SK-N-SH (cell line): ENCODE results near the gene DEPP1.

ENCODE experiments used
- CHD2 ChIP-seq: fragments of 150-350 bp; IDR thresholded peaks from 2 replicates; pipeline ENCODE4 v1.6.1; 2018; ENCODE audit warnings: low read length; ENCODE audit not compliant: partially characterized antibody
- EZH2phosphoT487 ChIP-seq: fragments of 200-600 bp; sonication (generic); IDR thresholded peaks from 2 replicates; pipeline ENCODE4 v1.6.1; 2017; ENCODE audit warnings: low read depth, mixed run types, mild to moderate bottlenecking, antibody characterized with exemption, moderate library complexity, borderline replicate concordance
- JUND ChIP-seq: IDR thresholded peaks from 2 replicates; pipeline ENCODE4 v1.4.0; 2012
- MXI1 ChIP-seq: IDR thresholded peaks from 2 replicates; pipeline ENCODE4 v1.6.1; 2012; ENCODE audit warnings: mild to moderate bottlenecking, low read depth, low read length, improper control_type of control experiment
- POLR2AphosphoS5 ChIP-seq: IDR thresholded peaks from 2 replicates; pipeline ENCODE4 v1.6.1; 2012; ENCODE audit warnings: low read depth, low read length
- RFX5 ChIP-seq: IDR thresholded peaks from 2 replicates; pipeline ENCODE4 v1.6.1; 2012; ENCODE audit warnings: mild to moderate bottlenecking, improper control_type of control experiment, low read length
- TAF1 ChIP-seq: IDR thresholded peaks from 2 replicates; pipeline ENCODE4 v1.6.1; 2012; ENCODE audit warnings: low read depth, mild to moderate bottlenecking, low read length, moderate library complexity, borderline replicate concordance
- TF ChIP-seq, protein P1 (sequence below): fragments of 200-600 bp; sonication (generic); IDR thresholded peaks from 2 replicates; pipeline ENCODE4 v1.6.1; 2017; ENCODE audit warnings: antibody characterized with exemption, mild to moderate bottlenecking, moderate library complexity
- TF ChIP-seq, protein P2 (sequence below): IDR thresholded peaks from 2 replicates; pipeline ENCODE4 v1.6.1; 2012; ENCODE audit warnings: mild to moderate bottlenecking, low read depth, low read length, moderate library complexity
- TF ChIP-seq, protein P3 (sequence below): IDR thresholded peaks from 2 replicates; pipeline ENCODE4 v1.4.0; 2012; ENCODE audit warnings: low read depth
- TF ChIP-seq, protein P4 (sequence below): fragments of 150-350 bp; IDR thresholded peaks from 2 replicates; pipeline ENCODE4 v1.6.1; 2017; ENCODE audit warnings: antibody characterized with exemption, low read length, low read depth, borderline replicate concordance

DNA sequence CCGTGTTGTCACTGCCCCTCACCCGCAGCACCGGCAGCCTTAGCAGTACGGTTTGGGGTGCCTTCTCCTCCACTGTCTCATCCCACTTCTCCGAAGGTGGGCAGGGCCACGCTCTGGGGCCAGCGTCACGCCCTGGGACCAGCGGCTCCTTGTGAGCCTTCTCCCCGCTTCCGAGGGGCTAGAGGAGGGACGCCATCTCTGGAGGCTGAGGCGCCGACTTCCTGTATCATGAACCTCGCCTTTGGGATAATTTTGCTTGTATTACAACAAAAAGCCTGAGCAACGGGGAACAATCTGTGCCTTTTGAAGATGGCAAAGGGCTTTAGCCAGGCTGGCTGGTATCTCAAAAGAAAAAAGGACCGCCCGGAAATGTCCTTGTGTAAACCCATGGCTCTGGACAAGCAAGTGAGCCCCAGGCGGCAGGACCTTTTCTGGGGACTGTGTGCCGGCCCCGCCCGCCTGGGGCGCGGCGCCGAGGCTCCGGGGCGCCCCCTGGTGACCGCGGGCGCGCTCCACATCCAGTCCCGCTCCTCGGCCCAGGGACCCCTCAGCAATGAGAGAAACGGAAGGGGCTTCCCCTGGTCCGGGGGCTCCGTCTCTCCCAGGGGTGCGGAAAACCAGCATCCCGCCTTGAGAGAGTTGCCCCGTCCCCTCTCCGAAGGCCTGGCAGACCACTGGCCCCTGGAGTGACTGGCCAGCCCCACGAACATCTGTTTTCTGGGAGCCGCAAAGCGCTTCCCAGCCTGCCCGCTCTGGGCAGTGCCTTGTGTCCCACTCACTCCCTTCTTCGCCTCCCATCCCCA, 3.8 kb downstream of the DEPP1 start:
- TF ChIP-seq RFX5 (no peak), EZH2phosphoT487 (no peak), TAF1 (0 out of 2 replicates have a peak, but pooled peaks have one; percentile 28), POLR2AphosphoS5 (peak; percentile 49; the same call in 1 of the 2 replicates), MXI1 (no peak), CHD2 (no peak), JUND (no peak)
- TF ChIP-seq, protein P1, sequence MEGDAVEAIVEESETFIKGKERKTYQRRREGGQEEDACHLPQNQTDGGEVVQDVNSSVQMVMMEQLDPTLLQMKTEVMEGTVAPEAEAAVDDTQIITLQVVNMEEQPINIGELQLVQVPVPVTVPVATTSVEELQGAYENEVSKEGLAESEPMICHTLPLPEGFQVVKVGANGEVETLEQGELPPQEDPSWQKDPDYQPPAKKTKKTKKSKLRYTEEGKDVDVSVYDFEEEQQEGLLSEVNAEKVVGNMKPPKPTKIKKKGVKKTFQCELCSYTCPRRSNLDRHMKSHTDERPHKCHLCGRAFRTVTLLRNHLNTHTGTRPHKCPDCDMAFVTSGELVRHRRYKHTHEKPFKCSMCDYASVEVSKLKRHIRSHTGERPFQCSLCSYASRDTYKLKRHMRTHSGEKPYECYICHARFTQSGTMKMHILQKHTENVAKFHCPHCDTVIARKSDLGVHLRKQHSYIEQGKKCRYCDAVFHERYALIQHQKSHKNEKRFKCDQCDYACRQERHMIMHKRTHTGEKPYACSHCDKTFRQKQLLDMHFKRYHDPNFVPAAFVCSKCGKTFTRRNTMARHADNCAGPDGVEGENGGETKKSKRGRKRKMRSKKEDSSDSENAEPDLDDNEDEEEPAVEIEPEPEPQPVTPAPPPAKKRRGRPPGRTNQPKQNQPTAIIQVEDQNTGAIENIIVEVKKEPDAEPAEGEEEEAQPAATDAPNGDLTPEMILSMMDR: peak; percentile 94
- TF ChIP-seq, protein P2, sequence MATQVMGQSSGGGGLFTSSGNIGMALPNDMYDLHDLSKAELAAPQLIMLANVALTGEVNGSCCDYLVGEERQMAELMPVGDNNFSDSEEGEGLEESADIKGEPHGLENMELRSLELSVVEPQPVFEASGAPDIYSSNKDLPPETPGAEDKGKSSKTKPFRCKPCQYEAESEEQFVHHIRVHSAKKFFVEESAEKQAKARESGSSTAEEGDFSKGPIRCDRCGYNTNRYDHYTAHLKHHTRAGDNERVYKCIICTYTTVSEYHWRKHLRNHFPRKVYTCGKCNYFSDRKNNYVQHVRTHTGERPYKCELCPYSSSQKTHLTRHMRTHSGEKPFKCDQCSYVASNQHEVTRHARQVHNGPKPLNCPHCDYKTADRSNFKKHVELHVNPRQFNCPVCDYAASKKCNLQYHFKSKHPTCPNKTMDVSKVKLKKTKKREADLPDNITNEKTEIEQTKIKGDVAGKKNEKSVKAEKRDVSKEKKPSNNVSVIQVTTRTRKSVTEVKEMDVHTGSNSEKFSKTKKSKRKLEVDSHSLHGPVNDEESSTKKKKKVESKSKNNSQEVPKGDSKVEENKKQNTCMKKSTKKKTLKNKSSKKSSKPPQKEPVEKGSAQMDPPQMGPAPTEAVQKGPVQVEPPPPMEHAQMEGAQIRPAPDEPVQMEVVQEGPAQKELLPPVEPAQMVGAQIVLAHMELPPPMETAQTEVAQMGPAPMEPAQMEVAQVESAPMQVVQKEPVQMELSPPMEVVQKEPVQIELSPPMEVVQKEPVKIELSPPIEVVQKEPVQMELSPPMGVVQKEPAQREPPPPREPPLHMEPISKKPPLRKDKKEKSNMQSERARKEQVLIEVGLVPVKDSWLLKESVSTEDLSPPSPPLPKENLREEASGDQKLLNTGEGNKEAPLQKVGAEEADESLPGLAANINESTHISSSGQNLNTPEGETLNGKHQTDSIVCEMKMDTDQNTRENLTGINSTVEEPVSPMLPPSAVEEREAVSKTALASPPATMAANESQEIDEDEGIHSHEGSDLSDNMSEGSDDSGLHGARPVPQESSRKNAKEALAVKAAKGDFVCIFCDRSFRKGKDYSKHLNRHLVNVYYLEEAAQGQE: peak; percentile 8; the same call in 1 of the 2 replicates
- TF ChIP-seq, protein P3, sequence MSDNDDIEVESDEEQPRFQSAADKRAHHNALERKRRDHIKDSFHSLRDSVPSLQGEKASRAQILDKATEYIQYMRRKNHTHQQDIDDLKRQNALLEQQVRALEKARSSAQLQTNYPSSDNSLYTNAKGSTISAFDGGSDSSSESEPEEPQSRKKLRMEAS: no peak
- TF ChIP-seq, protein P4, sequence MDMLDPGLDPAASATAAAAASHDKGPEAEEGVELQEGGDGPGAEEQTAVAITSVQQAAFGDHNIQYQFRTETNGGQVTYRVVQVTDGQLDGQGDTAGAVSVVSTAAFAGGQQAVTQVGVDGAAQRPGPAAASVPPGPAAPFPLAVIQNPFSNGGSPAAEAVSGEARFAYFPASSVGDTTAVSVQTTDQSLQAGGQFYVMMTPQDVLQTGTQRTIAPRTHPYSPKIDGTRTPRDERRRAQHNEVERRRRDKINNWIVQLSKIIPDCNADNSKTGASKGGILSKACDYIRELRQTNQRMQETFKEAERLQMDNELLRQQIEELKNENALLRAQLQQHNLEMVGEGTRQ: no peak
